Activated CD4-positive, alpha-beta T cell treated with anti-CD3 and anti-CD28 coated beads, Interleukin-2, amount 10 ng/mL, durations not matched to agents 24 days and 14 days (primary cell): ENCODE data around the gene PLEKHD1. TPM values are rescaled to one million over a fixed set of nuclear protein-coding genes. Genes with fewer than 3 reads are reported as not detected.
"Not testable (repeated sequence)": the region's sequence is repeated elsewhere in the genome, so short reads cannot be mapped to it uniquely, and the experiment has no call there.

ENCODE experiments used
- DNase-seq: peaks from one replicate; pipeline ENCODE4 v3.0.0; 2022
- H3K27ac Mint-ChIP-seq: one replicate; pipeline ENCODE4 v1.8.0; 2022; ENCODE audit warnings: mild to moderate bottlenecking, mixed read lengths
- H3K27me3 Mint-ChIP-seq: one replicate; pipeline ENCODE4 v1.8.0; 2022; ENCODE audit warnings: mixed read lengths
- H3K36me3 Mint-ChIP-seq: one replicate; pipeline ENCODE4 v1.8.0; 2022; ENCODE audit warnings: low read depth, mild to moderate bottlenecking, mixed read lengths
- H3K4me1 Mint-ChIP-seq: one replicate; pipeline ENCODE4 v1.8.0; 2021; ENCODE audit warnings: mixed read lengths
- H3K4me3 Mint-ChIP-seq: one replicate; pipeline ENCODE4 v1.8.0; 2022; ENCODE audit warnings: mild to moderate bottlenecking, moderate library complexity, mixed read lengths
- H3K9me3 Mint-ChIP-seq: one replicate; pipeline ENCODE4 v1.8.0; 2021; ENCODE audit warnings: mixed read lengths
- intact Hi-C: fragments of 100-400 bp; cut with micrococcal nuclease; formaldehyde crosslinking; loops from one replicate; pipeline ENCODE4 v1.15.1; 2023
- total RNA-seq: library from RNA; stranded (reverse); gene quantifications from 2 replicates; pipeline ENCODE4 v1.2.3, GENCODE V29; 2022

PLEKHD1 gene
- total RNA-seq, 1 donor from 2014 or later: 0.12 TPM

DNA sequence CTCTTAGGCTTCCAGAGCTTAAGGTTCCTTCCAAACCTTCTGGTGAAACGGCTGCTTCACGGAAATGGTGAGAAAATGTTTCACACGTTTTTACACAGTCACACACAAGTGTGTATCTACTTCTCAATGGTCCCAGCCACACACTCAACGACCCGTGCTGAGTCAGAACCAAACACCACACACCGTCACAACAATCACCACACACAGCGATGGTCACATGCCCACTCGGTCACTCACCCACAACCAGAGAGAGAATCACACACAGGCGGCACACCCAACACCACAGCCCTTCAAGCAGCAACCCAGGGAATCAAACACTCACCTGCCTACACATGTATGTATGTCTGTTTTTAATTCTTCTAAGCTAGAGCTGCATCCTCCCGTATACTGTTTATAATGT, 12.6 kb upstream of the PLEKHD1 start:
- intact Hi-C loops: no loop called here
- DNase-seq: no peak
- Mint-ChIP-seq H3K36me3 (no peaks in the 10 kb centered on the region), H3K4me3 (no peak overlapping the region), H3K27ac (no peak overlapping the region), H3K4me1 (peaks cover 2% of the 10 kb centered on the region), H3K9me3 (no peaks in the 10 kb centered on the region), H3K27me3 (no peaks in the 10 kb centered on the region)

DNA sequence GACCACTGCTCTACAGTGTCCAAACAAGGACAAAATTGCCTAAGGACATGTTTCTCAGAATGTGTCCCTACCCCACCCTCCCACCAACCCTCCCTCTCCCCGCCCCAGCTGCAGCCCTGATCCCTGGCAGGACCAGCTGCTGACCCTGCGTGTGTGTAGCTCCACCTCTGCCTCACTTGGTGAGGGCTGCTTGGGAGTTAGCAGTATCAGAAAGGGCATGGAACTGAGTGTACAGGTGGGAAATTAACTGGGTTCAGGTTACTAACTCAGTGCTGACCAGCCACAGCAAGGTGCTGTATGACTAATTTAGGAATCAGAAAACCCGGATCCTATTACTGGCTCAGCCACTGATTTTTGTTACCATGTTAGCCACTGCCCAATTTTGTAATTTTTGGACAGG, 11.3 kb upstream of the PLEKHD1 start:
- Mint-ChIP-seq H3K4me1 (peaks cover 2% of the 10 kb centered on the region), H3K27ac (no peak overlapping the region), H3K27me3 (no peaks in the 10 kb centered on the region), H3K4me3 (no peak overlapping the region), H3K9me3 (no peaks in the 10 kb centered on the region), H3K36me3 (no peaks in the 10 kb centered on the region)
- intact Hi-C loops: no loop called here
- no peak for DNase-seq

- no peaks in the 10 kb centered on the region for H3K36me3 Mint-ChIP-seq
- DNase-seq: no peak
- no peak overlapping the region for H3K4me3 Mint-ChIP-seq
- intact Hi-C loops: no loop called here
- H3K9me3 Mint-ChIP-seq: no peaks in the 10 kb centered on the region
- peaks cover 3% of the 10 kb centered on the region for H3K27me3 Mint-ChIP-seq
- peaks cover 2% of the 10 kb centered on the region for H3K4me1 Mint-ChIP-seq
- H3K27ac Mint-ChIP-seq: no peak overlapping the region
These were observed 10.6 kb upstream of the PLEKHD1 start for GRCh38 chr14:69473946-69474345.

DNA sequence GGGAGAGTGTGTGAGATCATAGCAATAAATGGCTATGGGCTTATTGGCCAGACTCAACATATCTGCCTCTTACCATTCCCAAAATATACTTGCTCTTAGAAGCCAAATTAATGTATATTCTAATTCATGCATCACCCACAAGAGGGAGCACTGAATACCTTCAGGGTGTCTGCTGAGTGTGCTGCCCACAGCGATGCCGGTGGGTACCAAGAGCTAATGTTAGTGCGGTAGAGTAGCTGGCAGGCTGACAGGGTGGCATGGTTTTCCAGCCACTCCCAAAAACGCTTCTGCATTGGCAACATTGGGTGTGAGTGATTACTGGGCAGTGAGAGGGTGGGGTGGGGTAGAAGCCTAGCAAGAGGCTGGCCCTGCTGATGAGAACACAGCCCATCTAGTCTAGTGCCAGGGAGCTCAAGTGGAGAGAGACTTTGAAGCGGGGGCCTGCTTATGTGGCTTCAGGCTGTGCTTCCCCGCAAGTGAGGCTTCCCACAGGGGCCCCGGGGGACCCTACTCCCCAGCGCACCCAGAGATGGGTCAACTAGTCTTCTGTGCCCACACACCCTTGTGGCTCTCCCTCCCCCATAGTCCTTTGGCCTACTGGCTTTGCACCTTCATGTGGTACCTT, 9.2 kb upstream of the PLEKHD1 start:
- Mint-ChIP-seq H3K4me3 (no peak overlapping the region), H3K4me1 (peaks cover 2% of the 10 kb centered on the region), H3K27ac (peak overlapping the region; percentile 17), H3K36me3 (no peaks in the 10 kb centered on the region), H3K27me3 (peaks cover 7% of the 10 kb centered on the region), H3K9me3 (no peaks in the 10 kb centered on the region)
- intact Hi-C loops: no loop called here
- DNase-seq: no peak

DNA sequence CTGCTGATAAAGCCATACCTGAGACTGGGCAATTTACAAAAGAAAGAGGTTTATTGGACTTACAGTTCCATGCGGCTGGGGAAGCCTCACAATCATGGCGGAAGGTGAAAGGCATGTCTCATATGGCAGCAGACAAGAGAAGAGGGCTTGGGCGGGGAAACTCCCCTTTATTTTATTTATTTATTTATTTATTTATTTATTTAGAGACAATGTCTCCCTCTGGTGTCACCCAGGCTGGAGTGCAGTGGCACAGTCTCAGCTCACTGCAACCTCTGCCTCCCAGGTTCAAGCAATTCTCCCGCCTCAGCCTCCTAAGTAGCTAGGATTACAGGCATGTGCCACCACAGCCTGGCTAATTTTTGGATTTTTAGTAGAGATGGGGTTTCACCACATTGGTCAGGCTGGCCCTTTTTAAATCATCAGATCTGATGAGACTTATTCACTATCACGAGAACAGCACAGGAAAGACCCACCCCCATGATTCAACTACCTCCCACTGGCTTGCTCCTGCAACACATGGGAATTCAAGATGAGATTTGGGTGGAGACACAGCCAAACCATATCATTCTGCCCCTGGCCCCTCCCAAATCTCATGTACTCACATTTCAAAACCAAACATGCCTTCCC, 7.6 kb upstream of the PLEKHD1 start:
- H3K4me1 Mint-ChIP-seq, H3K27ac Mint-ChIP-seq, DNase-seq, H3K4me3 Mint-ChIP-seq, H3K36me3 Mint-ChIP-seq, H3K9me3 Mint-ChIP-seq, intact Hi-C loops: not testable (repeated sequence)
- peaks cover 11% of the 10 kb centered on the region for H3K27me3 Mint-ChIP-seq

DNA sequence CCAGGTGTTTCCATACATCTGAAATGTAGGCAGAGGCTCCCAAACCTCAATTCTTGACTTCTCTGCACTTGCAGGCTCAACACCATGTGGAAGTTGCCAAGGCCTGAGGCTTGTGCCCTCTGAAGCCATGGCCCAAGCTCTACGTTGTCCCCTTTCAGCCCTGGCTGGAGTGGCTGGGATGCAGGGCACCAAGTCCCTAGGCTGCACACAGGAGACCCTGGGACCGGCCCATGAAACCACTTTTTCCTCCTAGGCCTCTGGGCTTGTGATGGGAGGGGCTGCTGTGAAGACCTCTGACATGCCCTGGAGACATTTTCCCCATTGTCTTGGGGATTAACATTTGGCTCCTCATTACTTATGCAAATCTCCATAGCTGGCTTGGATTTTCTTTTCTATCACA, 6.5 kb upstream of the PLEKHD1 start:
- H3K4me3 Mint-ChIP-seq, H3K4me1 Mint-ChIP-seq, H3K36me3 Mint-ChIP-seq, intact Hi-C loops, H3K9me3 Mint-ChIP-seq, DNase-seq, H3K27ac Mint-ChIP-seq: not testable (repeated sequence)
- peaks cover 23% of the 10 kb centered on the region for H3K27me3 Mint-ChIP-seq

DNA sequence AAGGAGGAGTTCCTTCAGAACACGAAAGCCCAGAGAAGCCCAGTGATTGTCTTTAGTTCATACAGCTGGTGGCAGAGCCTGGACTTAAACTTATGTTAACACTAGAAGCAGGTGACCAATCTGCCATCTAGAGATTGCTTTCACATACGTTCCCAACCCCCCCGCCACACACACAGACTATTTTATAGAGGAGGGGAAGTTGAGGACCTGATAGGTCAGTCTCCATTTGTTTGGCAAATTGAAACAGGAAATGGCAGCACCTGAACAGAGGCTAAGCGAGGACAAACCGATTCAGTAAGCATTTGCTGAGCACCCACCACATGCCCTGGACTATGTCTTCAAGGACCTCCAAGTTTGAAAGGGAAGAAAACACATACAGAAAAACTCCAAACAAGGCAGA, 4.8 kb upstream of the PLEKHD1 start:
- Mint-ChIP-seq H3K36me3 (no peaks in the 10 kb centered on the region), H3K9me3 (no peaks in the 10 kb centered on the region), H3K4me1 (peaks cover 2% of the 10 kb centered on the region), H3K27me3 (peaks cover 32% of the 10 kb centered on the region), H3K4me3 (no peak overlapping the region), H3K27ac (no peak overlapping the region)
- no peak for DNase-seq
- intact Hi-C loops: loop anchor here (5.0 kb wide), 1 partner anchor 93 kb away; the partner anchor contains the start of gene CCDC177

DNA sequence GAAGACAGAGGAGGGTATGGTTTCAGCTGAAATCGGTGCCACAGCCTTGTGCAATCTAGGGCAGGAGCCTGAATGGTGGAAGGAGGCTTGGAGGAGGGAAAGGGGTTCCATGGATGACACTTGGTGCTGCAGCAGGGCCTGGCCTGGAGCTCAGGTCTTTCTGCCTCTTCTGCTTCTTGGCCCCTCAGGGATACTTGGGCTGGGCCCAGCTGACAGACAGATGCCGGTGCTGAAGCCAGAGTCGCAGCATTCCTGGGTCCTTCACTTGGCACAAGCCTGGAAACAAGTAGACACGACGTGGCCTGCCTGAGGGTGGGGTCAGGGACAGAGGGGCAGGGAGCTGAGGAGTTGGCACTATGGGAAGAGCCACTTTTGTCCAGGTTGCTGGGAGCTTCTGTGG, 4.4 kb upstream of the PLEKHD1 start:
- intact Hi-C loops: loop anchor here (5.0 kb wide), 1 partner anchor 92 kb away; the partner anchor contains the start of gene CCDC177
- DNase-seq: no peak
- Mint-ChIP-seq H3K4me1 (peaks cover 2% of the 10 kb centered on the region), H3K27ac (no peak overlapping the region), H3K27me3 (peaks cover 35% of the 10 kb centered on the region), H3K9me3 (no peaks in the 10 kb centered on the region), H3K4me3 (no peak overlapping the region), H3K36me3 (no peaks in the 10 kb centered on the region)

DNA sequence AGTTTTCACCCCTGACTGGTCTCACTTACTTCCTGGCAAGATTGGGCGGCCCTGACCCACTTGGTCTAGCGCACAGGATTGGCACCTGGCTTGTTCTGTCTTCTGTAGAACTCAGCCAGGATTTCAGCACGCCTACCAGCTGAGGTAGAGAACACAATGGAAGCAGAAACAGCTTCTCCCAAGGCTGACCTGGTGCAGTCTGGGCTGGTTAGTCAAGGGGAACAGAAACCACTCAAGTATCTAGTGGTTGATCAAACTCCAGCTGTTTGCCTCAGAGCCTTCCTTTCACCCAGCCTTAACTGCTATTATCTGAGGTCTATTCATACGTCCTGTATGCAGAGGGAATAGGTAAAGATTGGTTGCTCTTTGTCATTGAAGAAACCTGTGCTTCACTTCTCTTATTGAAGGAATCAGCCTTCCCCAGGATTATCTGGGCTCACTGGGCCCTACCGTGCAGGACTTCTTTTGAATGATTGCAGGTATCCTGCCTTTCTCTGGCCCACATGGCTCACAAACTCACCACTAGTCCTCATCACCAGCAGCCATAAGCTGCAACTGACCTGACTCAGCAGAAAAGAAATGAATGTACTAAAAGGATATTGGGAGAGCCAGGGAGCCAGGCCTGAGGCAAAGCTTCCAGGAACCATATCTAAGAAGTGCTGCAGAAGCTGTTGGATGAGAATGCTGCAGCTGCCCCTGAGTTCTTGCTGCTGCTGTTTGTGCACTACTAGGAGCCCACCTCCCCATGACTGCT, 2.5 kb upstream of the PLEKHD1 start:
- no peaks in the 10 kb centered on the region for H3K9me3 Mint-ChIP-seq
- intact Hi-C loops: loop anchor here (5.0 kb wide), 1 partner anchor 90 kb away; the partner anchor contains the start of gene CCDC177
- H3K4me1 Mint-ChIP-seq: no peaks in the 10 kb centered on the region
- DNase-seq: no peak
- H3K4me3 Mint-ChIP-seq: no peak overlapping the region
- no peaks in the 10 kb centered on the region for H3K36me3 Mint-ChIP-seq
- H3K27me3 Mint-ChIP-seq: peaks cover 52% of the 10 kb centered on the region
- H3K27ac Mint-ChIP-seq: no peak overlapping the region

DNA sequence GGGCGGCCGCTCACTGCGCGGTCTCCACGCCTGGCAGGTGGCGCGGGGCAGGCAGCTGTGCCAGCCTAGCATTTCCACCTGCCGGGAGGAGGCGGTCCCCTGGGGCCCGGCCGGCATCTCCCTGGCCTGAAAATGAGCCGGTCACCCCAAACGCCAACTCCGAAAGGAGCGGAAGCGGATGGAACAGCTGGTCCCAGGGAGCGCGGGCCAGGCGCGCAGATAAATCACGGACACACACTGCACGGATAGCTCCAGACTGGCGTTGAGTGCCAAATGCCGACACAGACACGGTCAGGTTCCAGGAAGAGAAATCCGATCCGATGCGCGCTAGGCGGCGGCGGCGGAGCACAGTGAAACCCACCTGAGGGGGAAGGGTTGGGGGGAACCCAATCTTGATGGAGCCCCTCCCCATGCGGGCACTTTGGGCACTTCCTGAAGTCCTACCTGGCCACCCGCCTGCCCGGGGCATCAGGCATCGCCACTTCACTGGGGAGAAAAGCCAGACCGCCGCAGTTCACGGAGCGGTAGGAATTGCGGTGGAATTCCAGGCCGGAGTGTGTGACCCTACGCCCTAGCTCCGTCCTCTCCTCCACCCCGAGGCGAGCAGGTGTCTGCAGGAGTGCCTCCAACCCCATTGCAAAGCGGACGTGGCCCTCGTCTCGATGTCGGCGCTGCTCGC, 624 bp upstream of the PLEKHD1 start:
- intact Hi-C loops: loop anchor here (5.0 kb wide), 1 partner anchor 88 kb away; the partner anchor contains the start of gene CCDC177
- H3K36me3 Mint-ChIP-seq: no peaks in the 10 kb centered on the region
- H3K4me1 Mint-ChIP-seq: no peaks in the 10 kb centered on the region
- peaks cover 58% of the 10 kb centered on the region for H3K27me3 Mint-ChIP-seq
- H3K4me3 Mint-ChIP-seq: no peak overlapping the region
- H3K9me3 Mint-ChIP-seq: no peaks in the 10 kb centered on the region
- no peak for DNase-seq
- H3K27ac Mint-ChIP-seq: no peak overlapping the region

DNA sequence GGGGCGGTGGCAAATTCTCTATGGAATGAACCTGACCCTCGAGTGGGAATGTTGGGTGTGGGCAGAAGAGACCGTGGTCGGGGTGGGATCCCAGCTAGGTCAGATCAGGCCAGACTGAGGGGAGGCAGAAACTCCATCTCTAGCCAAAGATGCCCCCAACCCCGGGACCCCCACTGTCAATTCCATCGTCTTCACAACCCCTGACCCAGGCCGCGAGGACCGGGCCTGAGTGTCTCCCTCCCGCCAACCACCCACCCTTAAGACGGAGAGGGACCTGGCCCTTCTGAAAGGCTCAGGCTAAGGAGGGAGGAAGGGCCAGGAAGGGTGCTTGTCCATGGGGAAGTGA, 760 bp downstream of the PLEKHD1 start:
- no peak overlapping the region for H3K27ac Mint-ChIP-seq
- H3K27me3 Mint-ChIP-seq: peaks cover 54% of the 10 kb centered on the region
- no peaks in the 10 kb centered on the region for H3K9me3 Mint-ChIP-seq
- no peak for DNase-seq
- no peaks in the 10 kb centered on the region for H3K36me3 Mint-ChIP-seq
- H3K4me3 Mint-ChIP-seq: no peak overlapping the region
- intact Hi-C loops: no loop called here
- H3K4me1 Mint-ChIP-seq: no peaks in the 10 kb centered on the region

- Mint-ChIP-seq H3K36me3 (no peaks in the 10 kb centered on the region), H3K27ac (no peak overlapping the region), H3K4me1 (no peaks in the 10 kb centered on the region), H3K9me3 (no peaks in the 10 kb centered on the region), H3K4me3 (no peak overlapping the region), H3K27me3 (peaks cover 56% of the 10 kb centered on the region)
- intact Hi-C loops: no loop called here
- DNase-seq: no peak
These were observed 1.2 kb downstream of the PLEKHD1 start for GRCh38 chr14:69485701-69486100.

DNA sequence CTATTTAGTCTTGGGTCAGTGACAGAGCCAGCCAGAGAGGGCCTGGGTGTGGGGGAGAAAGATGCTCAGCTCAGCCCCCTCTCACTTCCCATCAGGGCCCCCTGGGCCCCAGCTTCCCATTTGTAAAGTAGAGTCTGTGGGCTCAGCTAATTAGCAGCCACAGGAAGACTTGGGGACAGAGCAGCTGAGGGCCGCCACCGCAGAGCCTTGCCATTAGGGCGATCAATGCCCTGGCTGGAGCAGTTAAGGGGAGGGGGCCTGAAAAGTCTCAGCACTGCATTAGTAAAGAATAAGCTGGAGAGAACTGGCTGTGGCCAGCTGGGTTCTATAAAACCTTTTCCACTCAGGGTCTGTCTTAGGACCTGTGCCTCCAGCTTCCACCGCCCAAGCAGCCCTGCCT, 2.7 kb downstream of the PLEKHD1 start:
- intact Hi-C loops: no loop called here
- DNase-seq: no peak
- no peak overlapping the region for H3K27ac Mint-ChIP-seq
- H3K9me3 Mint-ChIP-seq: no peaks in the 10 kb centered on the region
- peaks cover 55% of the 10 kb centered on the region for H3K27me3 Mint-ChIP-seq
- H3K4me1 Mint-ChIP-seq: no peaks in the 10 kb centered on the region
- H3K36me3 Mint-ChIP-seq: no peaks in the 10 kb centered on the region
- H3K4me3 Mint-ChIP-seq: no peak overlapping the region

- no peak overlapping the region for H3K4me3 Mint-ChIP-seq
- H3K9me3 Mint-ChIP-seq: no peaks in the 10 kb centered on the region
- intact Hi-C loops: no loop called here
- H3K4me1 Mint-ChIP-seq: no peaks in the 10 kb centered on the region
- peaks cover 50% of the 10 kb centered on the region for H3K27me3 Mint-ChIP-seq
- no peak for DNase-seq
- no peak overlapping the region for H3K27ac Mint-ChIP-seq
- H3K36me3 Mint-ChIP-seq: no peaks in the 10 kb centered on the region
These were observed 3.2 kb downstream of the PLEKHD1 start for GRCh38 chr14:69487771-69488170.
